SK-N-SH treated with all-trans-retinoic acid at 6 μM for 48 hours (cell line): ENCODE results near the gene DRD3.

Experiments used
- ATAC-seq: fragments of 200-7000 bp; cut with Tn5 transposase; 3 replicates; pipeline ENCODE4 v1.9.1; 2020; ENCODE audit warnings: mild to moderate bottlenecking, moderate library complexity
- ARNTL ChIP-seq: fragments of 450-650 bp; formaldehyde crosslinking; IDR thresholded peaks from 2 replicates; pipeline ENCODE4 v1.5.0; 2020; ENCODE audit warnings: low read depth, mild to moderate bottlenecking, moderate library complexity, borderline replicate concordance
- BACH2 ChIP-seq: fragments of 250-450 bp; sonication (Bioruptor Pico); IDR thresholded peaks from 2 replicates; pipeline ENCODE4 v1.9.0; 2021; ENCODE audit warnings: mild to moderate bottlenecking, borderline replicate concordance
- CREB5 ChIP-seq: fragments of 250-450 bp; sonication (Bioruptor Pico); IDR thresholded peaks from 2 replicates; pipeline ENCODE4 v1.5.1; 2020; ENCODE audit warnings: low read depth, mild to moderate bottlenecking, moderate library complexity
- CSDC2 ChIP-seq: fragments of 250-450 bp; sonication (Bioruptor Pico); IDR thresholded peaks from 2 replicates; pipeline ENCODE4 v1.5.0; 2020; ENCODE audit warnings: mild to moderate bottlenecking, moderate library complexity
- ESRRG ChIP-seq: fragments of 250-450 bp; sonication (Bioruptor Pico); IDR thresholded peaks from 2 replicates; pipeline ENCODE4 v1.6.1; 2021; ENCODE audit warnings: mild to moderate bottlenecking
- GLIS3 ChIP-seq: fragments of 250-450 bp; sonication (Bioruptor Pico); IDR thresholded peaks from 2 replicates; pipeline ENCODE4 v1.5.0; 2020; ENCODE audit warnings: mild to moderate bottlenecking, moderate library complexity
- ISL1 ChIP-seq: fragments of 250-450 bp; sonication (Bioruptor Pico); IDR thresholded peaks from 2 replicates; pipeline ENCODE4 v2.1.2; 2022; ENCODE audit warnings: mild to moderate bottlenecking, moderate library complexity
- OSR1 ChIP-seq: fragments of 250-450 bp; sonication (Bioruptor Pico); IDR thresholded peaks from 2 replicates; pipeline ENCODE4 v1.8.0; 2022; ENCODE audit warnings: moderate library complexity, mild to moderate bottlenecking, inconsistent platforms
- PATZ1 ChIP-seq: fragments of 250-450 bp; sonication (Bioruptor Pico); IDR thresholded peaks from 2 replicates; pipeline ENCODE4 v1.8.0; 2020; ENCODE audit warnings: mild to moderate bottlenecking, moderate library complexity, borderline replicate concordance
- POU6F1 ChIP-seq: fragments of 250-450 bp; sonication (Bioruptor Pico); IDR thresholded peaks from 2 replicates; pipeline ENCODE4 v1.8.0; 2021; ENCODE audit warnings: low read depth, mild to moderate bottlenecking, moderate library complexity, borderline replicate concordance
- PPARA ChIP-seq: fragments of 250-450 bp; sonication (Bioruptor Pico); IDR thresholded peaks from 2 replicates; pipeline ENCODE4 v1.5.0; 2020; ENCODE audit warnings: mild to moderate bottlenecking, borderline replicate concordance
- RARB ChIP-seq: fragments of 250-450 bp; sonication (Bioruptor Pico); IDR thresholded peaks from 2 replicates; pipeline ENCODE4 v1.8.0; 2021; ENCODE audit warnings: mild to moderate bottlenecking, moderate library complexity
- SNAI2 ChIP-seq: fragments of 250-450 bp; sonication (Bioruptor Pico); IDR thresholded peaks from 2 replicates; pipeline ENCODE4 v1.5.0; 2020; ENCODE audit warnings: mild to moderate bottlenecking, moderate library complexity
- TCF4 ChIP-seq: fragments of 250-450 bp; sonication (Bioruptor Pico); IDR thresholded peaks from 2 replicates; pipeline ENCODE4 v1.8.0; 2021; ENCODE audit warnings: mild to moderate bottlenecking, moderate library complexity, borderline replicate concordance
- TOX ChIP-seq: fragments of 250-450 bp; sonication (Bioruptor Pico); IDR thresholded peaks from 2 replicates; pipeline ENCODE4 v1.8.0; 2021; ENCODE audit warnings: mild to moderate bottlenecking, moderate library complexity, borderline replicate concordance
- TSHZ2 ChIP-seq: fragments of 250-450 bp; sonication (Bioruptor Pico); IDR thresholded peaks from 2 replicates; pipeline ENCODE4 v1.5.0; 2020; ENCODE audit warnings: mild to moderate bottlenecking, moderate library complexity
- ZC3H10 ChIP-seq: fragments of 250-450 bp; sonication (Bioruptor Pico); IDR thresholded peaks from 2 replicates; pipeline ENCODE4 v1.5.1; 2021; ENCODE audit warnings: mild to moderate bottlenecking, moderate library complexity
- ZFP3 ChIP-seq: fragments of 250-450 bp; sonication (Bioruptor Pico); IDR thresholded peaks from 2 replicates; pipeline ENCODE4 v1.5.0; 2020; ENCODE audit warnings: mild to moderate bottlenecking, moderate library complexity
- ZFP30 ChIP-seq: fragments of 450-650 bp; formaldehyde crosslinking; IDR thresholded peaks from 2 replicates; pipeline ENCODE4 v1.5.0; 2022; ENCODE audit warnings: mild to moderate bottlenecking, moderate library complexity
- ZNF565 ChIP-seq: fragments of 450-650 bp; formaldehyde crosslinking; conservative IDR thresholded peaks from 2 replicates; pipeline ENCODE4 v1.5.0; 2020; ENCODE audit warnings: low read depth, mild to moderate bottlenecking, moderate library complexity
- ZNF70 ChIP-seq: fragments of 450-650 bp; formaldehyde crosslinking; IDR thresholded peaks from 2 replicates; pipeline ENCODE4 v1.5.0; 2020; ENCODE audit warnings: mild to moderate bottlenecking, moderate library complexity
- ZNF8 ChIP-seq: fragments of 450-650 bp; formaldehyde crosslinking; IDR thresholded peaks from 2 replicates; pipeline ENCODE4 v1.5.0; 2020; ENCODE audit warnings: mild to moderate bottlenecking, moderate library complexity

The DRD3 gene

GRCh38 chr3:114221165-114221880 is 42.5 kb upstream of the DRD3 start:
- no peak for ATAC-seq
- TF ChIP-seq PPARA (CRISPR knock-in tag) (no peak), PATZ1 (CRISPR knock-in tag) (no peak), ZNF565 (CRISPR knock-in tag) (no peak), ISL1 (no peak), CSDC2 (no peak), OSR1 (CRISPR knock-in tag) (no peak), RARB (CRISPR knock-in tag) (no peak), GLIS3 (CRISPR knock-in tag) (no peak), ARNTL (CRISPR knock-in tag) (no peak), TSHZ2 (no peak), ESRRG (no peak), SNAI2 (no peak), ZNF8 (CRISPR knock-in tag) (no peak), ZNF70 (CRISPR knock-in tag) (no peak), ZC3H10 (CRISPR knock-in tag) (no peak), ZFP30 (no peak), POU6F1 (no peak), TOX (CRISPR knock-in tag) (no peak), TCF4 (CRISPR knock-in tag) (no peak), ZFP3 (CRISPR knock-in tag) (no peak)

- ATAC-seq: no peak
- TF ChIP-seq TCF4 (CRISPR knock-in tag) (no peak), ISL1 (no peak), ZC3H10 (CRISPR knock-in tag) (no peak), CREB5 (no peak), TSHZ2 (no peak), ESRRG (no peak), BACH2 (CRISPR knock-in tag) (no peak), PPARA (CRISPR knock-in tag) (no peak), SNAI2 (no peak), ZNF70 (CRISPR knock-in tag) (no peak), TOX (CRISPR knock-in tag) (no peak), ARNTL (CRISPR knock-in tag) (no peak), ZNF8 (CRISPR knock-in tag) (no peak), CSDC2 (no peak), PATZ1 (CRISPR knock-in tag) (no peak), ZFP30 (no peak)
- TF ChIP-seq, all 23 proteins: peak for 0
Measured at GRCh38 chr3:114219741-114220140, 40.9 kb upstream of the DRD3 start.
